Measurements from ENCODE around the gene PKP2.

GRCh38 chr12:32801269-32801980 lies 95.2 kb downstream of the PKP2 start:
- TF ChIP-seq, protein P1, sequence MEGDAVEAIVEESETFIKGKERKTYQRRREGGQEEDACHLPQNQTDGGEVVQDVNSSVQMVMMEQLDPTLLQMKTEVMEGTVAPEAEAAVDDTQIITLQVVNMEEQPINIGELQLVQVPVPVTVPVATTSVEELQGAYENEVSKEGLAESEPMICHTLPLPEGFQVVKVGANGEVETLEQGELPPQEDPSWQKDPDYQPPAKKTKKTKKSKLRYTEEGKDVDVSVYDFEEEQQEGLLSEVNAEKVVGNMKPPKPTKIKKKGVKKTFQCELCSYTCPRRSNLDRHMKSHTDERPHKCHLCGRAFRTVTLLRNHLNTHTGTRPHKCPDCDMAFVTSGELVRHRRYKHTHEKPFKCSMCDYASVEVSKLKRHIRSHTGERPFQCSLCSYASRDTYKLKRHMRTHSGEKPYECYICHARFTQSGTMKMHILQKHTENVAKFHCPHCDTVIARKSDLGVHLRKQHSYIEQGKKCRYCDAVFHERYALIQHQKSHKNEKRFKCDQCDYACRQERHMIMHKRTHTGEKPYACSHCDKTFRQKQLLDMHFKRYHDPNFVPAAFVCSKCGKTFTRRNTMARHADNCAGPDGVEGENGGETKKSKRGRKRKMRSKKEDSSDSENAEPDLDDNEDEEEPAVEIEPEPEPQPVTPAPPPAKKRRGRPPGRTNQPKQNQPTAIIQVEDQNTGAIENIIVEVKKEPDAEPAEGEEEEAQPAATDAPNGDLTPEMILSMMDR (IDR thresholded peaks at IDR 0.05; ENCODE audit: low read depth, low read length, poor library complexity, severe bottlenecking) = no peak
- TF ChIP-seq EZH2phosphoT487 (IDR thresholded peaks at IDR 0.05; ENCODE audit: borderline replicate concordance, low read length) = no peak
